ENCODE measurements around the gene TSPAN5. TPM values are rescaled to one million over a fixed set of nuclear protein-coding genes. Genes with fewer than 3 reads are reported as not detected.

Gene TSPAN5
- total RNA-seq, 1 donor from 2014 or later: 1.6 TPM

GRCh38 chr4:98646422-98646821 is 12.0 kb downstream of the TSPAN5 start:
- Mint-ChIP-seq H3K27me3 (peaks cover 5% of the 10 kb centered on the region), H3K27ac (no peak overlapping the region), H3K4me1 (no peaks in the 10 kb centered on the region), H3K4me3 (no peak overlapping the region), H3K36me3 (ENCODE audit: low read depth) (no peaks in the 10 kb centered on the region), H3K9me3 (no peaks in the 10 kb centered on the region)
- CTCF ChIA-PET: no interaction called here
- no peak for DNase-seq
- intact Hi-C loops (cut with micrococcal nuclease): no loop called here
- POLR2A ChIA-PET: no interaction called here
- TF ChIP-seq, protein P1, sequence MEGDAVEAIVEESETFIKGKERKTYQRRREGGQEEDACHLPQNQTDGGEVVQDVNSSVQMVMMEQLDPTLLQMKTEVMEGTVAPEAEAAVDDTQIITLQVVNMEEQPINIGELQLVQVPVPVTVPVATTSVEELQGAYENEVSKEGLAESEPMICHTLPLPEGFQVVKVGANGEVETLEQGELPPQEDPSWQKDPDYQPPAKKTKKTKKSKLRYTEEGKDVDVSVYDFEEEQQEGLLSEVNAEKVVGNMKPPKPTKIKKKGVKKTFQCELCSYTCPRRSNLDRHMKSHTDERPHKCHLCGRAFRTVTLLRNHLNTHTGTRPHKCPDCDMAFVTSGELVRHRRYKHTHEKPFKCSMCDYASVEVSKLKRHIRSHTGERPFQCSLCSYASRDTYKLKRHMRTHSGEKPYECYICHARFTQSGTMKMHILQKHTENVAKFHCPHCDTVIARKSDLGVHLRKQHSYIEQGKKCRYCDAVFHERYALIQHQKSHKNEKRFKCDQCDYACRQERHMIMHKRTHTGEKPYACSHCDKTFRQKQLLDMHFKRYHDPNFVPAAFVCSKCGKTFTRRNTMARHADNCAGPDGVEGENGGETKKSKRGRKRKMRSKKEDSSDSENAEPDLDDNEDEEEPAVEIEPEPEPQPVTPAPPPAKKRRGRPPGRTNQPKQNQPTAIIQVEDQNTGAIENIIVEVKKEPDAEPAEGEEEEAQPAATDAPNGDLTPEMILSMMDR (IDR thresholded peaks at IDR 0.05): no peak
- ATAC-seq (ENCODE audit: low read depth): no peak

- TF ChIP-seq, protein P1 (IDR thresholded peaks at IDR 0.05): no peak
- Mint-ChIP-seq H3K36me3 (ENCODE audit: low read depth) (no peaks in the 10 kb centered on the region), H3K4me3 (no peak overlapping the region), H3K4me1 (no peaks in the 10 kb centered on the region), H3K9me3 (no peaks in the 10 kb centered on the region), H3K27ac (no peak overlapping the region), H3K27me3 (peaks cover 3% of the 10 kb centered on the region)
- intact Hi-C loops (cut with micrococcal nuclease): no loop called here
- CTCF ChIA-PET: no interaction called here
- DNase-seq (no peak), ATAC-seq (ENCODE audit: low read depth) (no peak)
- POLR2A ChIA-PET: no interaction called here
These were observed 12.9 kb downstream of the TSPAN5 start for GRCh38 chr4:98645527-98645926.

GRCh38 chr4:98643755-98644154 is 14.7 kb downstream of the TSPAN5 start:
- TF ChIP-seq, protein P1 (IDR thresholded peaks at IDR 0.05): no peak
- intact Hi-C loops (cut with micrococcal nuclease): no loop called here
- ChIA-PET CTCF (no interaction called here), POLR2A (no interaction called here)
- Mint-ChIP-seq H3K4me1 (peaks cover 6% of the 10 kb centered on the region), H3K36me3 (ENCODE audit: low read depth) (no peaks in the 10 kb centered on the region), H3K9me3 (no peaks in the 10 kb centered on the region), H3K27me3 (no peaks in the 10 kb centered on the region), H3K4me3 (no peak overlapping the region), H3K27ac (no peak overlapping the region)
- DNase-seq: no peak
- ATAC-seq (ENCODE audit: low read depth): no peak

DNA sequence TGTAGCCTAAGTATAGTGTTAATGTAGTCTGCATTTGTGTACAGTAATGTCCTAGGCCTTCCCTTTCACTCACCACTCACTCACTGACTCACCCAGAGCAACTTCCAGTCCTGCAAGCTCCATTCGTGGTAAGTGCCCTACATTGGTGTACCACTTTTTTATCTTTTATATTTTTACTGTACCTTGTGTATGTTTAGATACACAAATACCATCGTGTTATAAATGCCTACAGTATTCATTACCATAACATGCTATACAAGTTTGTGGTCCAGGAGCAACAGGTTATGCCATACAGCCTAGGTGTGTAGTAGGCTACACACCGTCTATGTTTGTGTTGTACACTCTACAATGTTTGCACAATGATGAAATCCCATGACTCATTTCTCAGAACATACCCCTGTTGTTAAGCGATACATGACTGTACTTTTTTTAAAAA is 15.4 kb downstream of the TSPAN5 start:
- ATAC-seq (ENCODE audit: low read depth) (no peak), DNase-seq (no peak)
- no peak overlapping the region for H3K4me3 Mint-ChIP-seq
- TF ChIP-seq, protein P1 (IDR thresholded peaks at IDR 0.05): no peak
- intact Hi-C loops (cut with micrococcal nuclease): no loop called here
- no peaks in the 10 kb centered on the region for H3K36me3 Mint-ChIP-seq (ENCODE audit: low read depth)
- CTCF ChIA-PET: no interaction called here
- no peaks in the 10 kb centered on the region for H3K9me3 Mint-ChIP-seq
- H3K4me1 Mint-ChIP-seq: peaks cover 6% of the 10 kb centered on the region
- POLR2A ChIA-PET: interaction anchor here (1.1 kb wide), 1 partner anchor 286 kb away, joined by 4 read pairs; no protein-coding TSS in a partner anchor
- H3K27ac Mint-ChIP-seq: no peak overlapping the region
- H3K27me3 Mint-ChIP-seq: no peaks in the 10 kb centered on the region

DNA sequence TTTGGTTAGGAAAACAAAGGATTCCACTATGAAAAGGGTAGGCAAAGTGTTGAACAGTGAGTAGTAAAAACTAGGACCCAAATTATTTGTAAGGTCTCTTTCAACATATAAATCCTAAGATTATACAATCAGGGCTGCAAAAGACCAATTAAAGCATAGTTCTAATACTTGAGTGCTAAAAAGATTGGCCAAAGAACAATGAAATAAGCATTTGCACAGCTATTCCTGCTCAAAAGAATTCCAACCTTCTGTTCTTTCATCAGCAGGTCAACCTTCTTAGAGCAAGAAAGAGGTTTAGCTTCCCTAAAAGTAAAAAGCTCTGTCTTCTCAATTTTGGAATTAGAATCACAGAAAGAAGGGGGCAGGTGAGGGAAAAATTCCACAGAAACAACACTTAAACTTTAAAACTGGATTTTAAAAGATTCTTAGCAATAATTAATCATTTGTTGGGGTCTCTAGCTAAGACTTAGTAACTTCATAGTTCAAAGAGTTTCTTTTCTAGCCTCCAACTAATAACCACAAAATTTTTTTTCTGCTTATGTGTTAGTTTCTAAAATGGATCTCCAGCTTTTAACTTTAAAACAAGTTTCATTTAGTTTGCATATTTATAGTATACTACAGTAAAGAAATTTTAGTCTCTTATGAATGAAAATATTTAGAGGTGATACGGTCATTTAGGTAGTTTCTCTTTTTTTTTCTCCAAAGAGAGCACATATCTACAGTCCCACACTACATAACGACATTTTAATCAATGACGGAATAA is 16.3 kb downstream of the TSPAN5 start:
- TF ChIP-seq, protein P1 (IDR thresholded peaks at IDR 0.05): no peak
- ATAC-seq (ENCODE audit: low read depth) (no peak), DNase-seq (no peak)
- Mint-ChIP-seq H3K27me3 (no peaks in the 10 kb centered on the region), H3K36me3 (ENCODE audit: low read depth) (no peaks in the 10 kb centered on the region), H3K27ac (no peak overlapping the region), H3K9me3 (no peaks in the 10 kb centered on the region), H3K4me3 (no peak overlapping the region), H3K4me1 (peaks cover 6% of the 10 kb centered on the region)
- CTCF ChIA-PET: no interaction called here
- intact Hi-C loops (cut with micrococcal nuclease): no loop called here
- POLR2A ChIA-PET: interaction anchor here (1.1 kb wide), 1 partner anchor 287 kb away, joined by 4 read pairs; no protein-coding TSS in a partner anchor
